ENCODE data around the gene GNG14.
A peak's percentile ranks its signal among the peaks of the same experiment; 100 is the strongest.
"Not testable (repeated sequence)": the region's sequence is repeated elsewhere in the genome, so short reads cannot be mapped to it uniquely, and the experiment has no call there.

GNG14 gene

GRCh38 chr19:12725612-12726011 lies 37.8 kb downstream of the GNG14 start:
- DNase-seq, result not testable (repeated sequence)

GRCh38 chr19:12726988-12727316 lies 39.2 kb downstream of the GNG14 start:
- no peak for DNase-seq

- DNase-seq, result no peak
Measured at GRCh38 chr19:12727745-12728433, 40.1 kb downstream of the GNG14 start.

GRCh38 chr19:12730064-12730463 lies 42.3 kb downstream of the GNG14 start:
- DNase-seq, result no peak

- no peak for DNase-seq
Measured at GRCh38 chr19:12731337-12731736, 43.5 kb downstream of the GNG14 start.

GRCh38 chr19:12733369-12734214 lies 45.8 kb downstream of the GNG14 start:
- peak; percentile 70 for DNase-seq

- peak; percentile 95 for DNase-seq
Measured at GRCh38 chr19:12736995-12737834, 49.4 kb downstream of the GNG14 start, which contains the start of gene GET3. Gene GET3 (plus strand): TSS chr19:12737497. CDS start chr19:12737506, 9 bp downstream.

- DNase-seq, result no peak
Measured at GRCh38 chr19:12737835-12738351, 50.1 kb downstream of the GNG14 start.
